ENCODE data around the gene NAT10.

Gene NAT10

GRCh38 chr11:34111722-34112270, 6.4 kb downstream of the NAT10 start:
- no peak for DNase-seq

- DNase-seq, result no peak
These were observed 8.6 kb downstream of the NAT10 start for GRCh38 chr11:34114014-34114413.

GRCh38 chr11:34114471-34114870, 9.0 kb downstream of the NAT10 start:
- DNase-seq, result no peak

DNA sequence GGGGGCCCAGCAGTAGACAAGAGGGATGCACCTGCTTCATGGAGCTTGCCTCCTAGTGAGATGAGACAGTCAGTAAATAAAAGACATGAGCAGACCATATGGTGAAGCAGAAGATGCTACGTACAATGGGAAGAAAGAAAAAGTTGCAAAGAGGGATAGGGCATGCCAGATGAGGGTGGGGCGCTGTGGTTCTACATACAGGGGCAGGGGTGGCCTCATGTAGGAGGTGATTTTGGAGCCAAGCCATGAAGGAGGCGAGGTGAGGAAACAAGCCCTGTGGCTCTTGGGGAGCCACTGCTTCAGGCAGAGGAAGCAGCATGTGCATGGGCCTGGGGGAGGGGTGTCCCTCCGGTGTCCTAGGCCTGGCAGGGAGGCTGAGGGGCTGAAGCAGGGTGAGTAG, 15.2 kb downstream of the NAT10 start:
- DNase-seq, result no peak

DNA sequence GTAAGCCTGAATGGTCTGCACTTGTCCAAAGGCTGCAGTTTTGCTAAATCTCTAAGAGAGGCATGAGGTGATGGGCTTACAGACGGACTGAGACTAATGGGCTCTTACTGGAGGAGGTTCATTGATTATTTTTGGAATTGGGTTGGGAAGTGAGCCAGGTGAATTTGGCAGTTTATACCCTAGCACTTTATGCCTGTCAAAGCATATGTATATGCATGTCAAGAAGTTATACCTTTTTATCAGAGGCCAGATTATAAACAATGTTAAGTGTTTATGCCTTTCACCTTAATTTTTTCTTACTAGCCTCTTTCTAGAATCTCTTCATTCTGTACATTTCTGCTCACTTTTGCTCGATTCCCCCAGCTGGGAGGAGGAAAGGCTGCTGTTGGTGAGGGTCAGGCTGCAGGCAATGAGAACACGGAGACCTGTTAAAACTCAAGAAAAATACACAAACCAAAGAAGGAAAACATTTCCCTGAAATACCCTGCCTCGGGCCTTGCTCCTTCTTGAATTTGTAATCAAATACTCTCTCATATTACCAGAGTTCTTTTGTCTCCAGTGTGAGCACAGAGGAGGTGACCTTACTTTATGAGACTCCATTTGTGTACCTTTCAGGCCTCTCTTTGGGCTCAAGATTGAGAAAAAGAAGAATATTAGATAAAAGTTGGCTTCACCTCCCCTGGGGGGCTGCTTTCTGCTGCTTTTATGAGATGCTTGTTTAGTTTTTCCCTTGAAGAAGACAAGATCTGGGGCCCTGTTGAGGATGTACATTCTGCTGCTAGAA, 19.6 kb downstream of the NAT10 start:
- no peak for DNase-seq

DNA sequence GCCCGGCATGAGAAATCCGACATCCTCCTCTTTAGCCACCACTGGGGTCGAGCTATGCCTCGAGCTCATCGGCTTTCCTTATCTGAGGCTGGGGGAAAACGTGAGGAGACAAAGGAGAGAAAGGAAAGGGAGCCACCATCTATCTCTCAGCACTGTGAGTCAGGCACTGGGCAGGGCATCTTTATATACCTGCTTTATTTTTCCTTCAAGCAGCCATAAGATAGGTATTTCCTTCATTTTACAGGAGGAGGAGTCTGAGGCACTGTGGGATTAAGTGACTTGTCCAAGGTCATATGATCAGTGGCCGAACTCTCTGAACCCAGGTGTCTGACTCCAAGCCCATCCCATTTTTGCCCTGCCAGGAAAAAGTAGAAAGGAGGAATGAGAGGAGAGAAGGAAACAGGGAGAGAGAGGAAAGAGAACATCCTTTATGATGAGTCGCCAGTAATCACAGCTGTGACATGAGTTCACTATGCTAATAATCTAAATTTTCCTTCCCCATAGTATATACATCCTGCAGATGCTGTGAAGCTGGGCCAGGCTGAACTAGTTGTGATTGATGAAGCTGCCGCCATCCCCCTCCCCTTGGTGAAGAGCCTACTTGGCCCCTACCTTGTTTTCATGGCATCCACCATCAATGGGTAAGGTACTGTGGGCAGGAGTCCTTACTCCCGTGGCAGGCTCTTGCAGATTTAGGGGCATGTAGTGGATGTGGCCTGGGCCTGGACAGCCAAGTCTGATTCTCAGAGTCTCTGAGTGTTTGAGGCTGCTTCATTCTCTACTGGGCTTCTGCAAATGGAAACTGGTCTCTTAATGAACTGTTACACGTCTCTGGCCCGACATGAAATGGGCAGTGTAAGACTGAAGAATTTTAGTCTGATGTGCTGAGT, 21.8 kb downstream of the NAT10 start:
- DNase-seq, result no peak

GRCh38 chr11:34128824-34129223, 23.4 kb downstream of the NAT10 start:
- DNase-seq, result no peak

GRCh38 chr11:34132261-34132965, 27.0 kb downstream of the NAT10 start:
- DNase-seq, result no peak

DNA sequence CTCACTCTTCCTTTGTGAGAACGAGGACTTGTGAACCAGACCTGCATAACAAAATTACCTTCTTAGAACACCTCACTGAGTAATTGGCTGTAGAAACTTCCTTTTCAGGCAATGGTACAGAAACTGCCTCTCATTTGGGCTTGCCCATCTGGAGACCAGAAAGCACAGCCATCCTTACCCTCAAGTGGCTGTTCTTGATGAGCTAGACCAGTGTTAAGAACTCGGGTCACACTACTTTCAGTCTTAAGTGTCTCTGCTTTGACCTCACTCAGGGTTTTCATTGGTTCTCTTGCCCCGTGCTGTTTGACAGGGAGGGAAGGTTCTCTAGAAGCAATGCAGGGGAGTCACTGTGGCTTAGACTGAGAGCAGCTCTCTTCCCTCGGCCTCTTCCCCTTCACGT, 29.3 kb downstream of the NAT10 start:
- no peak for DNase-seq

DNA sequence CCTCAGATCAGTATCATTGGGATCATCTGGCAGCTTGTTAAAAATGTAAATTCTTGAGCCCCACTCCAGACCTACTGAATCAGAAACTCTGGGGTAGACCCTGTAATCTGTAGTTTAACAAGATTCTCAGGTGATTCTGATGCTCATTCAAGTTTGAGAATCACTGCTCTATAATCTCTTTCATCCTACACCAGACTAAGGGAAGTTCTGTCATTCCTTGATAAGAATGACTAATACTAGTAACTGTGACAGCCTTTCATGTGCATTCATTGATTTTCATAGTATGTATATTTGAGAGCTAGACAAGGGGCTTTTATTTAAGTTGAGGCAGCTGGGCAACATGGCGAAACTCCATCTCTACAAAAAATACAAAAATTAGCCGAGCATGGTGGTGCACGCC, 30.0 kb downstream of the NAT10 start:
- DNase-seq, result no peak

DNA sequence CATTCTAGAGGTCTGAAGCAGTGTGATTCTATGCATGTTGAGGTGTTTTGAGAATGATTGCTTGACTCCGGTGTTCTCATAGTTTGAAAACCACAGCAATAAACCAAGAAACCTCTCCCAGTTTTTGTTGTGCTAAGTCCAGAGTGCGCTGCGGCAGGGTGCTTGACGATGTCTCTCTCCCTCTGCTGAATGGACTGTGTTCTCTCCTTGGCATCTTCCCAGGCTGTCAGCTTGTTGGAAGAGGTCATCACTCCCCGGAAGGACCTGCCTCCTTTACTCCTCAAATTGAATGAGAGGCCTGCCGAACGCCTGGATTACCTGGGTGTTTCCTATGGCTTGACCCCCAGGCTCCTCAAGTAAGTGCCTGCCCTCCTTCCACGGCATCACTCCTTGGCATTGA, 31.0 kb downstream of the NAT10 start:
- no peak for DNase-seq

- DNase-seq, result no peak
These were observed 33.9 kb downstream of the NAT10 start for GRCh38 chr11:34139346-34139745.

DNA sequence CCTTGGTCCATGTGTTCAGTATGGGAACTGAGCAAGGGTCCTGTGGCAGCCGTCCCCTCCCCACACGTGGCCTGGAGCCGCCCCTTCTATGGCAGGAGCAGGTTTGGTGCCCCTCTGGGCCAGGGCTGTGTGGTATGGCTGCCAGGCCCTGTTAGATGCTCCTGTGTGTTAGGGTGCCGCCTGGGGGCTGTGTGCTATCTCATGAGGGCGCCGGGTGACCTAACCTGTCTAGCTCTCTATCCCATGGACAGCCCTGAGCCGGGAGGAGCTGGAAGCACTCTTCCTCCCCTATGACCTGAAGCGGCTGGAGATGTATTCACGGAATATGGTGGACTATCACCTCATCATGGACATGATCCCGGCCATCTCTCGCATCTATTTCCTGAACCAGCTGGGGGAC, 34.7 kb downstream of the NAT10 start:
- DNase-seq, result no peak

- no peak for DNase-seq
These were observed 37.6 kb downstream of the NAT10 start for GRCh38 chr11:34143048-34143447.

- no peak for DNase-seq
These were observed 39.6 kb downstream of the NAT10 start for GRCh38 chr11:34145073-34145472.

DNA sequence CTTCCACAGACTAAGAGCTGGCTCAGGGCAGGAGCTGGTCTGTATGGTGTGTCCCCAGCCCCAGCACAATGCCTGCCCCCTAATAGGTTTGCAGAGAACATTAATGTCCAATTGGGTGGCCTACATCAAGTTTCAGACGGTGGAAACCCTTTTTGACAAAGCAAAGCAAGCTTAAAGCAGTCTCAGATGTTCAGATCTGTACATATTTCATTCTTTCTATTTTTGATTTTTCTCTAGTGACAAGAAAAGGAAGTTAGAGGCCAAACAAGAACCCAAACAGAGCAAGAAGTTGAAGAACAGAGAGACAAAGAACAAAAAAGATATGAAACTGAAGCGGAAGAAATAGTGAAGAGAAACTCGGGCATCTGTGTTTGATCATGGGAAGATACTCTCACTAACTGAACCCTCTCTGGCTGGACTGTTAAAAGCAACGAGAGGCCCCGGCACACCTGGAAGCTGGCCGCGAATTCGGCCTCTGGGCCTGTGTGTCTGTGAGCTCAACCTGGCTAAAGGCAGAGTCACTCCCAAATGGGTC, 40.5 kb downstream of the NAT10 start:
- no peak for DNase-seq

- DNase-seq, result no peak
These were observed 41.0 kb downstream of the NAT10 start for GRCh38 chr11:34146411-34146810.

DNA sequence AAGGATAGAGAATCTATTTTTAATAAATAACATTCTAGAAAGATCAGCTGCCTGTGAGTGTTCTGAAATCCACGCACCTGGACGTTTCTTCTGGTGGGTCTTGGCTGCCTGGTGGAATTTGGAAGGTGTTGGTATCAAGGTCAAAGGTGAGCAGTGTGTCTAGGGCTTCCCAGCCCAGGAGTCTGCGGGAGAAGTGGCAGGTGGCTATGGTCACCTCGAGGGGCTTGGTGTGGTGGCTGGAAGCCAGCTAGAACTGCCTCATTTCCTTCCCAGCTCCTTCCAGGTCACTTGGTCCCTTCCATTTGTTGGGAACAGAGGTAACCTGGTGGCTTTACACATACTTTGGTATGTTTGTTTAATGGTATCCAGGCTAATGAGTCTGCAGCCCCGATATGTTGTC, 41.4 kb downstream of the NAT10 start:
- no peak for DNase-seq

GRCh38 chr11:34147581-34147980, 42.2 kb downstream of the NAT10 start:
- no peak for DNase-seq

- DNase-seq, result no peak
These were observed 43.2 kb downstream of the NAT10 start for GRCh38 chr11:34148504-34149165.

DNA sequence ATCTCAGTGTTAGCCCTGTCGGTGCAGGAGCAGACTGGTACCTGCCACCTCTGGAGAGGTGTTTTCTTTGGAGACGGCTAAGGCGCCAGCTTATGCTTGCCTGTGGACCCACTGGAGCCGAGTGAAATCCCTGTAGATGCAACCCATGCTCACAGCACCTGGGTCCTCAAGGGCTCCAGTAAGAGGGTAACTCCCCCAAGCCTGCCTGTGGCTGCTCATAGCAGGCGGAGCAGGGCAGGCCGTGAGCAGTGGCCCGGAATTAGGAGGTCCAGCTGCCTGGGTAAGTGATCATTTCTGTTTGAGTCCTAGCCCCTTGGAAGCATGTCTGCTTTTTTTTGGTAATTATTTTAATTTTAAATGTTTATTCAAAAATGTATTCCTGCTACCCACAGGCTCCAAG, 43.8 kb downstream of the NAT10 start:
- no peak for DNase-seq

GRCh38 chr11:34149786-34150185, 44.4 kb downstream of the NAT10 start:
- DNase-seq, result no peak

Measured in GDM1 (cell line).